Activated CD8-positive, alpha-beta memory T cell treated with anti-CD3 and anti-CD28 coated beads, Interleukin-2, amount 50 U/mL, for 24 hours (primary cell): ENCODE measurements around the gene EIF3B.
"Not testable (repeated sequence)": the region's sequence is repeated elsewhere in the genome, so short reads cannot be mapped to it uniquely, and the experiment has no call there.

ENCODE experiments used
- DNase-seq: peaks from one replicate; pipeline ENCODE4 v3.0.0-alpha.2; 2020; ENCODE audit errors: extremely low read depth

Gene EIF3B

GRCh38 chr7:2347351-2348063, 7.1 kb upstream of the EIF3B start:
- DNase-seq, result not testable (repeated sequence)

GRCh38 chr7:2350055-2350454, 4.6 kb upstream of the EIF3B start:
- DNase-seq, result no peak

DNA sequence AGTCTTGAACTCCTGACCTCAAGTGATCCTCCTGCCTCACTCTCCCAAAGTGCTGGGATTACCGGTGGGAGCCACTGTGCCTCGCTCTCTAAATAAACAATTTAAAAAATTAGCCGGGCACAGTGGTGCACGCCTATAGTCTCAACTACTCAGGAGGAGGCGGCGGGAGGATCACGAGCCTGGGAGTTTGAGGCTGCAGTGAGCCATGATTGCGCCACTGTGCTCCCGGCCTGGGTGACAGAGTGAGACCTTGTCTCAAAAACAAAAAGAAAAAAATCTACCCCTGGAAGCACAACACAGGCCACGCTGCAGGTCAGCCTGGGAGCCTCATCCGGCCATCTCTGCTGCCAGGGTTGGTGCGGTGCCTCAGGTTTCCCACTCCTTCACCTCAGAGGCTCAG, 3.8 kb upstream of the EIF3B start:
- no peak for DNase-seq

- no peak for DNase-seq
Observed at GRCh38 chr7:2353113-2353935, 1.3 kb upstream of the EIF3B start.

DNA sequence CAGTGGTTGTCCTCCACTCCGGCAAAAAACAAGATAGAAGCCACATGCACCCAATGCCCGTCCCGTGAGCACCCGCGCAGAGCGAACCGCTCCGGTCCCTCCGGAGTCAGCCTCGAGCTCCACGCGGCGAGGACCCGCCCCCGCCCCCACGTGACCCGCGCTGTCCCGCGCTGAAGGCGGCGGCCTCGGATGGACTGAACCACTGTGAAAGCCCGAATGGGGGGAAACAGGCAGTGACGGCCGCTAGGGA, 766 bp upstream of the EIF3B start:
- DNase-seq, result peak; percentile 72

DNA sequence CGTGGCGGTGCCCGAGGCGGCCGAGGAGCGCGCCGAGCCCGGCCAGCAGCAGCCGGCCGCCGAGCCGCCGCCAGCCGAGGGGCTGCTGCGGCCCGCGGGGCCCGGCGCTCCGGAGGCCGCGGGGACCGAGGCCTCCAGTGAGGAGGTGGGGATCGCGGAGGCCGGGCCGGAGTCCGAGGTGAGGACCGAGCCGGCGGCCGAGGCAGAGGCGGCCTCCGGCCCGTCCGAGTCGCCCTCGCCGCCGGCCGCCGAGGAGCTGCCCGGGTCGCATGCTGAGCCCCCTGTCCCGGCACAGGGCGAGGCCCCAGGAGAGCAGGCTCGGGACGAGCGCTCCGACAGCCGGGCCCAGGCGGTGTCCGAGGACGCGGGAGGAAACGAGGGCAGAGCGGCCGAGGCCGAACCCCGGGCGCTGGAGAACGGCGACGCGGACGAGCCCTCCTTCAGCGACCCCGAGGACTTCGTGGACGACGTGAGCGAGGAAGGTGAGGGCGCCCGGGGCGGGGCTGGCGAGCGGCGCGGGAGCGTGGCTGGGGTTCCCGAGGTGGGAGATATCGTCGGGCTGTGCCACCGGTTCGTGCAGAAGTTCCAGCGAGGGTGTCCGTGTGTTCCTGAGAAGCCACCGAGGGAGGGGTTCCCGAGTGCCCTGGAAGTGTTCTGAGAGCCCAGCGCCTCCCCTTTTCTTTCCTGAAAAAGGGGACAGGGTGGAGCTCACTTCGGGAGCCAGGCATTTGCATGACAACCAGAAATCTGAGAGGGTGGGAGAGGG, 495 bp downstream of the EIF3B start:
- DNase-seq, result no peak

GRCh38 chr7:2355705-2356008, 1.0 kb downstream of the EIF3B start:
- no peak for DNase-seq

GRCh38 chr7:2357165-2357564, 2.5 kb downstream of the EIF3B start:
- DNase-seq, result no peak

DNA sequence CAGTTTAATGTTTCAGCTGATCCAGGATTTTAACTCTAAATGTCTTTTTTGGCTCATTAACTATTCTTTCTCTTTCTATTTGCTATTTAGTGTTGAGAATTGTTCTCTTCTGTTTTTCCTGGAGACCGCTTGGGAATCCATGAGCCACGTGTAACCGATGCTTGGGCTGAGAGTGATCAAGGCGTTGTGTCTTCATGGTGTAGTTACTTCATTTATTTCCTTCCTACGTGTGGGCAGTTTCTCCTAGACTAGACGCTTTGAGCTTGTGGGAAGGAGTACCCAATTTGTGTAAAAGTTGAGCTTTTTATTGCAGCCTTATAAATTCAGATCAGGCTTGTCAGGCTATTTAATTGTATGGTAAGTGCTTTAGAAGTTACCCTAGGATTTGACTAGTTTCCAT, 2.9 kb downstream of the EIF3B start:
- no peak for DNase-seq

GRCh38 chr7:2358968-2359527, 4.4 kb downstream of the EIF3B start:
- no peak for DNase-seq

DNA sequence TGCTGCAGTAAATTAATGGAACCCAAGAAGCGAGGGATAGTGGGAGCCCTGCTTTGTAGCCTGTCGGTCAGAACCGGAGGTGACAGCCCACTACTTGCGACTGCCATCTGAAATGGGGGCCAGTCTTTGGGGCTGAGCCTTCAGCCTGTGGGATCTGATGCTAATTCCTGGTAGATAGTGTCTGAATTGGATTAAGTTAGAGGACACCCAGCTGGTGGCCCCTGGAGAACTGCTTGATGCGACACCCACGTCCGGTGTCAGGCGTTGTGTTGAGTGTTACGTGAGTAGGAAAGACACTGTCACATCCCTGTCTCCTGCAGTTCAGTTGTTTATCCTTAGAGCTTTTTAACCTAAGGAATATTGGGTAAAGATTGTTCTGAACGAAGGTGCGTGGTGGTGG, 5.0 kb downstream of the EIF3B start:
- DNase-seq, result no peak

- no peak for DNase-seq
Observed at GRCh38 chr7:2360796-2361195, 6.2 kb downstream of the EIF3B start.

- no peak for DNase-seq
Observed at GRCh38 chr7:2362385-2363088, 7.9 kb downstream of the EIF3B start.

DNA sequence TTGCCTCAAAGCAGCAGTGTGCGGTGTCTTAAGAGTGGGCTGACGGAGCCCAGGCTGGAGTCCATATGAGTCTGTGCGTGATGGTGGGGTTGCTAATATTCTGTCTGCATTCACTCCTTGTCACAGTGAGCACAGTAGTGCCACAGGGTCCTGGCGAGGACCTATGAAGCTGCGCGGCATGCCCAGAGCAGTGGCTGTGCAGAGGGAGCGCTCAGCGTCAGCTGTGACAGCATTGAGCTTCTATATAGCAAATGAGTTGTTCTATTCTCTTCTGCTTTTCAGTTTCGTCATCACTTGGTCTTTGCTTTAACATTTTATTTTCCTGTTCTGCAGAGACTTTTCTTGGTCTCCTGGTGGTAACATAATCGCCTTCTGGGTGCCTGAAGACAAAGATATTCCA, 14.5 kb downstream of the EIF3B start:
- no peak for DNase-seq

DNA sequence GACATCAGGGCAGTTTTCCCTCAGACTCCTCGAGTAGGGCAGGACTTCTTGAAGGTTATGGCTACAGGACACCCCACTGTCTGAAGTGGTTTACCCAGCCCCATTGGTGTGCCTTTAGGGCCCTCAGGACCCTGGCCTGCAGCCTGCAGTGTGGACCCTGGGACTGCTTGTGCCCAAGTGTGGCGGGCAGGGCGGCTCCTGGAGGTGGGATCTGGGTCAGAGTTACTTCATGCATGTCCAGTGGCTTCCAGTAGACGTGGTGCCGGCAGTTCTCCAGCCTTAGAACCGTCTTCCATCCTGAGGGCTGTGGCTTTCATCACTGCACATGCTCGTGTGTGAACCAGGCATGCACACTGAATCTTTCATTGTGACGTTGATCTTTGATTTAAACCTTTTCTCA, 16.7 kb downstream of the EIF3B start:
- DNase-seq, result no peak

DNA sequence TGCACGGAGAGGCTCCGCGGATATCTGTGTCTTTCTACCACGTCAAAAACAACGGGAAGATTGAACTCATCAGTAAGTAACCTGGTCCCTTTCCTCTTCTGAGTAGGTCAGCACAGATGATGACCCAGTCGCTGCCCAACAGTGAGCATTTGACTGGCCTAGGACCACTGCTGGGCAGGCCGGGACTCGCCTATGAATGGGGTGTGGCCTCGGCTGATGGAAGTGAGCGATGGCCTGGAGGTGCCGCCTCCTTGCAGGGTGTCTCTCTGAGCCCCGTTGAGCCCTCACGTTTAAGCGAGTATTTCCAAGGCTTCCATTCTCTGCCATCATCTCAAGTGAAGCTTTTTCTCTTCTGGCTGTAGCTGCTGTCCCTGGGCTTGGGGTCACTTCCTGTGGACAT, 18.1 kb downstream of the EIF3B start:
- no peak for DNase-seq

- no peak for DNase-seq
Observed at GRCh38 chr7:2373124-2373556, 18.5 kb downstream of the EIF3B start.

- no peak for DNase-seq
Observed at GRCh38 chr7:2373646-2374045, 19.0 kb downstream of the EIF3B start.

DNA sequence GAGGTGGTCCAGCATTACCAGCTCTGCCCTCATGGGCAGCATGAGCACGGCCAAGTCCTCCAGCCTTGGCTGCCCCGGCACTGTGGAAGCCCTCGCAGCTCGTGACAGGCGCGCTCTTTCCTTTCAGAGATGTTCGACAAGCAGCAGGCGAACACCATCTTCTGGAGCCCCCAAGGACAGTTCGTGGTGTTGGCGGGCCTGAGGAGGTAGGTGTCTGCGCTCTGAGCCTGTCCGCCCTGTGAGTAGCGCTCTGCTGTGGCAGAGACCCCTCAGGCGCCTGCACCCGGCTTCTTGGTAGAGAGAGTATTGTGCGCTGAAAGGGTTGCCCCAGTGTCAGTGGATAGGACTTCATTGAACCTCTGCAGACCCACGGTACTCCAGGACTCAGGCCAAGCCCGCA, 19.8 kb downstream of the EIF3B start:
- no peak for DNase-seq

DNA sequence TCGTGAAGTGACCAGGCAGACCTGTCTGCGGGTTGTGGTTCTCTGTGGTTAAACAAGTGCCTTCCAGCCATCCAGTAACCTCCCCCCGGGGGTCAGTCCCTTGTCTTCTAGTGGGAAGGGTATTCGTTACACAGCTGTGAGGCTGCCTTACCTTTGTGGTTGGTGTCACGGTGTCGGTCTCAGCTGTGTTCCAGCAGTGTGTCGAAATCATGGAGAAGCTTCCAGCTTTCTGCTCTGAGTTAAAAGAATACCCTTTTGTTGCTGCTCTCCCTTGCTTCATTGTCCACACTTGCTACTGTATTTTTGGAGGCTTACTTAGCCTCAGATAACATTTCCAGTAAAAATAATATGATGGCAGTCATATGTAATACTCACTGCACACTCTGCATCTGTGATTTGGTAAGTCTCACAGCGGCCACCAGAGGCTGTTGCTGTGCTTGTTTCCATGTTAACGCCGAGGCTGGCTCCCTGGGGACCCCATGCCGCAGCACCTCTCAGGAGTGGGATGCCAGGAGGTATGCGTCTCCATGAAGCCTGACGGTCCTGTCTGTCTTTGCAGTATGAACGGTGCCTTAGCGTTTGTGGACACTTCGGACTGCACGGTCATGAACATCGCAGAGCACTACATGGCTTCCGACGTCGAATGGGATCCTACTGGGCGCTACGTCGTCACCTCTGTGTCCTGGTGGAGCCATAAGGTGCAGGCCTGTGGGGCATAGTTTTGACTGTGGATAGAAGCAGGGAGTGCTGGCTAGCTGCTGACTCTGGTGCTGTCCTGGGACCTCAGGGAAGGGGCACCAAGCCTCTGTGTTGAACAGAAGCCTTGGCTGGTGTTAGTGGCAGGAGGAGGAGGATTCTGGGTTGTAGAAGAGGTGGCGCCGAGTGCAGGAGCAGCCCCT, 20.5 kb downstream of the EIF3B start:
- DNase-seq, result no peak
